ENCODE results near the gene MYLK. TPM values are rescaled to one million over a fixed set of nuclear protein-coding genes. Genes with fewer than 3 reads are reported as not detected.

MYLK gene
- total RNA-seq, 1 donor from 2014 or later, result 0.08 TPM

- no peak overlapping the region for H3K27ac Mint-ChIP-seq
- peaks cover 15% of the 10 kb centered on the region for H3K27me3 Mint-ChIP-seq (ENCODE audit: insufficient read depth)
- intact Hi-C loops (cut with micrococcal nuclease), result no loop called here
- H3K9me3 Mint-ChIP-seq, result no peaks in the 10 kb centered on the region
- no peak for DNase-seq (ENCODE audit: low spot score)
- H3K4me3 Mint-ChIP-seq, result no peak overlapping the region
- peaks cover 8% of the 10 kb centered on the region for H3K4me1 Mint-ChIP-seq (ENCODE audit: low read depth)
- no peaks in the 10 kb centered on the region for H3K36me3 Mint-ChIP-seq (ENCODE audit: low read depth)
Observed at GRCh38 chr3:123755501-123755900, 128.6 kb downstream of the MYLK start.

GRCh38 chr3:123755085-123755484, 129.0 kb downstream of the MYLK start:
- Mint-ChIP-seq H3K27me3 (ENCODE audit: insufficient read depth) (peaks cover 15% of the 10 kb centered on the region), H3K4me1 (ENCODE audit: low read depth) (peaks cover 8% of the 10 kb centered on the region), H3K27ac (no peak overlapping the region), H3K4me3 (no peak overlapping the region), H3K9me3 (no peaks in the 10 kb centered on the region), H3K36me3 (ENCODE audit: low read depth) (no peaks in the 10 kb centered on the region)
- intact Hi-C loops (cut with micrococcal nuclease), result no loop called here
- no peak for DNase-seq (ENCODE audit: low spot score)

GRCh38 chr3:123753286-123753685, 130.8 kb downstream of the MYLK start:
- intact Hi-C loops (cut with micrococcal nuclease), result no loop called here
- Mint-ChIP-seq H3K27ac (no peak overlapping the region), H3K9me3 (no peaks in the 10 kb centered on the region), H3K4me3 (no peak overlapping the region), H3K36me3 (ENCODE audit: low read depth) (no peaks in the 10 kb centered on the region), H3K4me1 (ENCODE audit: low read depth) (peaks cover 8% of the 10 kb centered on the region), H3K27me3 (ENCODE audit: insufficient read depth) (peaks cover 9% of the 10 kb centered on the region)
- DNase-seq (ENCODE audit: low spot score), result no peak

DNA sequence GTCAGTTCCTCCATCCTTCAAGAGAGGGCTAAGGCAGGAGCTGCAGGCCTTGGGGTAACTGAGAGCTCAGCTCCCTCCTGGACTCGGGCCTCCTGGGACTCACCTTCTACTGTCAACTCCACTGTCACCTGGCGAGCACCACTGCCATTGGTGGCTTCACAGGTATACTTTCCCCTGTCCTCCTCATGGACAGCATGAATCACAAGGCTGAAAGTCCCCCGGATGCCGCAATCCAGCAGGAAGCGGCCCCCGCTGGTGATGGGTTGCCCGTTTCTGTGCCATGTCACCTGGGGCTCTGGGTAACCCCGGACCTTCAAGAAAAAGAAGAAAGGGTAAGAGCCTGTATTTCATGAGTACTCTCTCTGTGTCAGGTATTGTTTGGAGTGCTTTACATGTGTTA, 131.9 kb downstream of the MYLK start:
- H3K27ac Mint-ChIP-seq, result no peak overlapping the region
- H3K4me3 Mint-ChIP-seq, result no peak overlapping the region
- no peak for DNase-seq (ENCODE audit: low spot score)
- H3K9me3 Mint-ChIP-seq, result no peaks in the 10 kb centered on the region
- intact Hi-C loops (cut with micrococcal nuclease), result no loop called here
- no peaks in the 10 kb centered on the region for H3K36me3 Mint-ChIP-seq (ENCODE audit: low read depth)
- peaks cover 5% of the 10 kb centered on the region for H3K27me3 Mint-ChIP-seq (ENCODE audit: insufficient read depth)
- H3K4me1 Mint-ChIP-seq (ENCODE audit: low read depth), result peaks cover 2% of the 10 kb centered on the region

- H3K36me3 Mint-ChIP-seq (ENCODE audit: low read depth), result no peaks in the 10 kb centered on the region
- intact Hi-C loops (cut with micrococcal nuclease), result no loop called here
- no peak for DNase-seq (ENCODE audit: low spot score)
- H3K9me3 Mint-ChIP-seq, result no peaks in the 10 kb centered on the region
- peaks cover 5% of the 10 kb centered on the region for H3K27me3 Mint-ChIP-seq (ENCODE audit: insufficient read depth)
- no peaks in the 10 kb centered on the region for H3K4me1 Mint-ChIP-seq (ENCODE audit: low read depth)
- H3K4me3 Mint-ChIP-seq, result no peak overlapping the region
- no peak overlapping the region for H3K27ac Mint-ChIP-seq
Observed at GRCh38 chr3:123751433-123751832, 132.7 kb downstream of the MYLK start.

GRCh38 chr3:123750659-123751420, 133.3 kb downstream of the MYLK start:
- Mint-ChIP-seq H3K27me3 (ENCODE audit: insufficient read depth) (peaks cover 4% of the 10 kb centered on the region), H3K36me3 (ENCODE audit: low read depth) (no peaks in the 10 kb centered on the region), H3K4me1 (ENCODE audit: low read depth) (no peaks in the 10 kb centered on the region), H3K27ac (no peak overlapping the region), H3K9me3 (no peaks in the 10 kb centered on the region), H3K4me3 (no peak overlapping the region)
- intact Hi-C loops (cut with micrococcal nuclease), result no loop called here
- no peak for DNase-seq (ENCODE audit: low spot score)

GRCh38 chr3:123750209-123750608, 133.9 kb downstream of the MYLK start:
- DNase-seq (ENCODE audit: low spot score), result no peak
- Mint-ChIP-seq H3K4me1 (ENCODE audit: low read depth) (no peaks in the 10 kb centered on the region), H3K4me3 (no peak overlapping the region), H3K36me3 (ENCODE audit: low read depth) (no peaks in the 10 kb centered on the region), H3K27me3 (ENCODE audit: insufficient read depth) (peaks cover 5% of the 10 kb centered on the region), H3K9me3 (no peaks in the 10 kb centered on the region), H3K27ac (no peak overlapping the region)
- intact Hi-C loops (cut with micrococcal nuclease), result no loop called here

DNA sequence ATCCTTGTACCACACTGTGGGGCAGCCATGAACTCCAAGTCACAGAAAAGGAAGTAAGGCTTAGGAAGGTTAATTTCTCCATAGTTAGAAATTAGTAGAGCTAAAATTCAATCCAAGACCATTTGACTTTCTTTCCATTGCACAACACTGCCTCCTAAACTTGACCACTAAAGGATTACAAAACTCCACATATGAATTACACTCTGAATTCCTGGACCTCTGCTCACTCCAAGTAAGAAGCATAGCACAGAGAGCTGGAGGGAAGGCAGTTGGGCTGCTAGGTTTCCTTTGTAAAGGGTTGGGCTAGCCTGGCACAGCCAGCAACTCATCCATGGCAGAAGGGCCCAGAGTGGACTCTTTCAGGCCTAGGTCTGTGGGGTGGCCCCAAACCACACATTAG, 134.4 kb downstream of the MYLK start:
- peaks cover 7% of the 10 kb centered on the region for H3K27me3 Mint-ChIP-seq (ENCODE audit: insufficient read depth)
- no peak overlapping the region for H3K27ac Mint-ChIP-seq
- no peaks in the 10 kb centered on the region for H3K4me1 Mint-ChIP-seq (ENCODE audit: low read depth)
- no peak overlapping the region for H3K4me3 Mint-ChIP-seq
- no peaks in the 10 kb centered on the region for H3K36me3 Mint-ChIP-seq (ENCODE audit: low read depth)
- DNase-seq (ENCODE audit: low spot score), result no peak
- intact Hi-C loops (cut with micrococcal nuclease), result no loop called here
- no peaks in the 10 kb centered on the region for H3K9me3 Mint-ChIP-seq

DNA sequence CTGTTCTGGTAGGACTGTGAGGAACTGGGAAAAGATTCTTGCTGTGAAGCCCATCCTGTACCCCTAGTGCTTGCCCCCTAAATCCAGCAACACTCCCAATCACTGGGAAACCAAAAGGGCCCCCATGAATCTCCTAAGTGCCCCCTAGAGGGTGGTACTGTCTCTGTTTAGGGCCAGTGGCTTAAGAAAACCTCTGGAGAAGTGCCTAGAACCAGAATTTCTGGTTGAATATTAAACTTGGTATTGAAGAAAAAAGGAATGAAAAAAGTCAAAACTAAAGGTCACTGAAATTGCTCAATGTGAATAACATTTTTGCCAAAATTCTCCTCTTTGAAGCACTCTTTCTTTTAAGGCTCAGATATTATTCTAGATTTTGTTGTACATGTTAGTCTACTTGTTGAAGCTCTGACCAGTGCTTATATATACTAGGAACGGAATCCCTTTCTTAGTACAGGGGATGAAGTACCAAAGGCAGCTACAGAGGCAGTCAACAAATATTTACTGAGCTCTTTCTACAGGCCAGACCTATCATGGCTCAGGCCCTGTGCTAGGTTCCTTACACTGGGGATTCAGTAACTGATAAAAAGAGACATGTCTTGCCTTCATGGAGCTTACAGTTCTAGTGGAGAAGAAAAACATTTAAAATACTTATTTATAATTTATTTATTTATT, 138.8 kb downstream of the MYLK start:
- no peak for DNase-seq (ENCODE audit: low spot score)
- Mint-ChIP-seq H3K27me3 (ENCODE audit: insufficient read depth) (peaks cover 12% of the 10 kb centered on the region), H3K9me3 (no peaks in the 10 kb centered on the region), H3K4me3 (no peak overlapping the region), H3K27ac (no peak overlapping the region), H3K4me1 (ENCODE audit: low read depth) (no peaks in the 10 kb centered on the region), H3K36me3 (ENCODE audit: low read depth) (no peaks in the 10 kb centered on the region)
- intact Hi-C loops (cut with micrococcal nuclease), result no loop called here

GRCh38 chr3:123744064-123744463, 140.1 kb downstream of the MYLK start:
- intact Hi-C loops (cut with micrococcal nuclease), result no loop called here
- no peak overlapping the region for H3K4me3 Mint-ChIP-seq
- no peaks in the 10 kb centered on the region for H3K36me3 Mint-ChIP-seq (ENCODE audit: low read depth)
- H3K27me3 Mint-ChIP-seq (ENCODE audit: insufficient read depth), result peaks cover 12% of the 10 kb centered on the region
- H3K27ac Mint-ChIP-seq, result no peak overlapping the region
- no peaks in the 10 kb centered on the region for H3K9me3 Mint-ChIP-seq
- no peak for DNase-seq (ENCODE audit: low spot score)
- no peaks in the 10 kb centered on the region for H3K4me1 Mint-ChIP-seq (ENCODE audit: low read depth)

DNA sequence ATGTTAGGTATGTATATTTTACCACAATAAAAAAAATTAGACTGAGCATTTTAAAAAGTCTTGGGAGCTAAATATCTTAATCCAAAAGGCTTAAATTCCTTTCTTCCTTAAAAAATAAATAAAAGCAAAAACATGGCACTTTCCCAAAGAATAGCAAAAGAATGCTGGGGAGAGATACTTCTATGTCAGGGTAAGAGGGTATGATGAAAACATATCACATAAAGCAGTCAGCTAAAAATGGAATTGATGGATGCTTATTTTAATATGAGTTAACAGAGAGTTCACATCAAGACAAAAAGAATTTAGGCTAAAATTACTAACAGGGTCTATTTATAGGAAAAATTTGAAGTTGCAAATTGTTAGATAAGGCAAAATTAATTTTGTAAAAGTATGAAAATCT, 141.0 kb downstream of the MYLK start:
- no peaks in the 10 kb centered on the region for H3K36me3 Mint-ChIP-seq (ENCODE audit: low read depth)
- peaks cover 12% of the 10 kb centered on the region for H3K27me3 Mint-ChIP-seq (ENCODE audit: insufficient read depth)
- no peak overlapping the region for H3K4me3 Mint-ChIP-seq
- H3K27ac Mint-ChIP-seq, result no peak overlapping the region
- no peaks in the 10 kb centered on the region for H3K4me1 Mint-ChIP-seq (ENCODE audit: low read depth)
- no peaks in the 10 kb centered on the region for H3K9me3 Mint-ChIP-seq
- no peak for DNase-seq (ENCODE audit: low spot score)
- intact Hi-C loops (cut with micrococcal nuclease), result no loop called here

- Mint-ChIP-seq H3K27ac (no peak overlapping the region), H3K27me3 (ENCODE audit: insufficient read depth) (peaks cover 10% of the 10 kb centered on the region), H3K4me3 (no peak overlapping the region), H3K36me3 (ENCODE audit: low read depth) (no peaks in the 10 kb centered on the region), H3K4me1 (ENCODE audit: low read depth) (no peaks in the 10 kb centered on the region), H3K9me3 (no peaks in the 10 kb centered on the region)
- intact Hi-C loops (cut with micrococcal nuclease), result no loop called here
- DNase-seq (ENCODE audit: low spot score), result no peak
Observed at GRCh38 chr3:123741041-123741511, 143.1 kb downstream of the MYLK start.

DNA sequence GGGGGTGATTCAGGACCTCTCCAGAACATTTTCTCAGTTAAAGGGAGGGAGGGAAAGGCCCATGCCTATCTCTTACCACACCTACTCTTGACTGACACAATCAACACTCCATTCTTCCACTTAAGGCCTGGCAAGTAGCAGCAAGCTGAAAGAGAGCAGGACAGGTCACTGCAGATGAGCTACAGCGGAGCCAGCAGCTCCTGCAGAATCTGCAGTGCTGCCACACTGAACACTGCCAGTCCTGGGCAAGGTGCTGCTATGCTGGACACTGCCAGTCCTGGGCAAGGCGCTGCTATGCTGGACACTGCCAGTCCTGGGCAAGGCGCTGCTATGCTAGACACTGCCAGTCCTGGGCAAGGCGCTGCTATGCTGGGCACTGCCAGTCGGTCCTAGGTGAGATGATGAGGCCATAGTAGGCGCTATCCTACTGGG, 143.7 kb downstream of the MYLK start:
- H3K36me3 Mint-ChIP-seq (ENCODE audit: low read depth), result no peaks in the 10 kb centered on the region
- no peak overlapping the region for H3K4me3 Mint-ChIP-seq
- intact Hi-C loops (cut with micrococcal nuclease), result no loop called here
- no peak overlapping the region for H3K27ac Mint-ChIP-seq
- H3K9me3 Mint-ChIP-seq, result no peaks in the 10 kb centered on the region
- no peaks in the 10 kb centered on the region for H3K4me1 Mint-ChIP-seq (ENCODE audit: low read depth)
- H3K27me3 Mint-ChIP-seq (ENCODE audit: insufficient read depth), result peaks cover 10% of the 10 kb centered on the region
- no peak for DNase-seq (ENCODE audit: low spot score)

All from activated T-helper 1 cell treated with anti-CD3 and anti-CD28 coated beads, Interleukin-12 subunit alpha, Interleukin-12 subunit beta, Interleukin-2, Interleukin-4 antibody, amounts not matched to agents 30 ng/mL and 10 ng/mL and 1 ng/mL, durations not matched to agents 14 hours and 24 hours and 36 hours (primary cell).